ENCODE measurements around the gene ZNF692. TPM values are rescaled to one million over a fixed set of nuclear protein-coding genes. Genes with fewer than 3 reads are reported as not detected.

ZNF692 gene
- total and polyA plus RNA-seq, 2 of the 13 experiments (the other 11 are each of a cell fraction or from before 2014, with no cell fraction given), result 27.3 to 45.8 TPM

GRCh38 chr1:248873993-248874533 lies 15.2 kb upstream of the ZNF692 start (continued):
- TF ChIP-seq ZNF646 (CRISPR knock-in tag; IDR thresholded peaks at IDR 0.05) (0 out of 2 replicates have a peak, but pooled peaks have one; percentile 10), POLR2A (IDR thresholded peaks at IDR 0.05; ENCODE audit: insufficient read depth in 1 of 2, low read depth in 2 of 2, low read length in 2 of 2) (no peak), ZNF670 (CRISPR knock-in tag; IDR thresholded peaks at IDR 0.05; ENCODE audit: borderline replicate concordance) (no peak), ZMYM4 (CRISPR knock-in tag; IDR thresholded peaks at IDR 0.05) (peak; percentile 27), ZNF329 (CRISPR knock-in tag; IDR thresholded peaks at IDR 0.05; ENCODE audit: low read depth) (0 out of 2 replicates have a peak, but pooled peaks have one; percentile 58), SNAPC4 (CRISPR knock-in tag; IDR thresholded peaks at IDR 0.05) (peak; percentile 4; the same call in 1 of the 2 replicates), ELF4 (CRISPR knock-in tag; IDR thresholded peaks at IDR 0.05; ENCODE audit: borderline replicate concordance) (peak; percentile 77; the same call in 1 of the 2 replicates), CENPBD1 (CRISPR knock-in tag; IDR thresholded peaks at IDR 0.05; ENCODE audit: borderline replicate concordance, low read depth) (peak; percentile 95; the same call in 1 of the 2 replicates), DMAP1 (CRISPR knock-in tag; IDR thresholded peaks at IDR 0.05) (no peak), SP4 (CRISPR knock-in tag; IDR thresholded peaks at IDR 0.05) (no peak), ZNF207 (IDR thresholded peaks at IDR 0.05; ENCODE audit: borderline replicate concordance) (no peak), SALL1 (CRISPR knock-in tag; IDR thresholded peaks at IDR 0.05) (peak; percentile 9; the same call in 1 of the 2 replicates), TEAD3 (CRISPR knock-in tag; optimal IDR thresholded peaks at IDR 0.05; ENCODE audit: borderline replicate concordance) (peak; percentile 14), NCOA2 (CRISPR knock-in tag; IDR thresholded peaks at IDR 0.05) (no peak), USF2 (IDR thresholded peaks at IDR 0.05; ENCODE audit: low read depth, low read length) (no peak), USF2 (CRISPR knock-in tag; IDR thresholded peaks at IDR 0.05; ENCODE audit: borderline replicate concordance) (0 out of 2 replicates have a peak, but pooled peaks have one; percentile 8)

Measured in HepG2 (cell line).